ENCODE results near the gene GRK1. TPM values are rescaled to one million over a fixed set of nuclear protein-coding genes. Genes with fewer than 3 reads are reported as not detected.

The GRK1 gene
- total RNA-seq, 4 donors from 2014 or later = not detected

DNA sequence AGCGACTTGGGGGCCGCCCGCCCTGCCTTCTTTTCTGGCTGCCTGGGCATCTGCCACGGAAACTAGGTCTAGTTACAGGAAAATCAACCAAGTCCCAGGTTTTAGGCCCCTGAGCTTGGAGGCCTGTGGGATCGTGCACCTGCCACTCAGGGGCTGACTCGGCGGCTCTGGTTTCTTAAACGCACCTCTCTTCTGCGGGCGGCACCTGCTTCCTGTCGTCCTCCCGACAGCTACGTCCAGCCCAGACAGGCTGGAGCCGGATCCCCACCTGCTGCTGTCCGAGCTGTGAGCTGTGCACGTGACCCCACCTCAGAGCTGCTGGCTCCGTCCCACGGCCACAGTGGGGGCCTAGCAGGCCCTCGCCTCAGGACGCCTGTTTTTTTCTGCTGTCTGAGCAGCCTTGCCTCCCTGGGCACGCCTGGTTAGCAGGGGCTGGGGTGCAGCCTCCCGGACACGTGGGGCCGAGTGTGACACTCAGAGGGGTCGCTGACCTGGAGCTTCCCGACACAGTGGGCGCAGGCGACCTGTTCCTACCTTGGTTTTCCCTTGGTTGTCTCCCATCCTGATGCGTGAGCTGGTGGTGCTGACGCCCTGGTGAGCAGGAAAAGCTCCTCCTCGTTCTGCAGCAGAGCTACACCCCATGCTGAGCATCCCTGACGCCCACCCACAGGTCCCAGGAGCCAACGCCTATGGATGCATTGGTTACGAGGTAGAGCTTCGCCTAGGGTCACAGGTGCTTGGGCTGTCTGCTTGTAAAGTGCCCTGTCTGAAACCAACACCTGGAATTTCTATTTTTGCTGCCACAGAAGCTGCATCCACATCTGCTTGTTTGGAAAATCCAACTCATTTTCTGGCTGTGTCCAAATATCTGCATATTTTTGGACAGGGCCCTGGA lies 109.5 kb downstream of the GRK1 start:
- Histone ChIP-seq H3K27ac (no peak overlapping the region), H3K4me3 (no peak overlapping the region), H3K36me3 (no peaks in the 10 kb centered on the region), H3K27me3 (peaks cover 27% of the 10 kb centered on the region), H3K4me1 (no peaks in the 10 kb centered on the region), H3K9me3 (no peaks in the 10 kb centered on the region)
- in situ Hi-C loops (cut with MboI; ENCODE audit: low pct_ligation_motif_present in 1 of 4, low pct_unique_long_range_greater_than_20kb in 1 of 4, low sequenced_read_pairs in 3 of 4) (no loop called here), intact Hi-C loops (cut with DNase I; ENCODE audit: low total_unique reads) (no loop called here)
- TF ChIP-seq POLR2A (IDR thresholded peaks at IDR 0.05) (no peak), EP300 (IDR thresholded peaks at IDR 0.05; ENCODE audit: low read depth) (no peak), POLR2AphosphoS5 (IDR thresholded peaks at IDR 0.05) (no peak)
- TF ChIP-seq, protein P1, sequence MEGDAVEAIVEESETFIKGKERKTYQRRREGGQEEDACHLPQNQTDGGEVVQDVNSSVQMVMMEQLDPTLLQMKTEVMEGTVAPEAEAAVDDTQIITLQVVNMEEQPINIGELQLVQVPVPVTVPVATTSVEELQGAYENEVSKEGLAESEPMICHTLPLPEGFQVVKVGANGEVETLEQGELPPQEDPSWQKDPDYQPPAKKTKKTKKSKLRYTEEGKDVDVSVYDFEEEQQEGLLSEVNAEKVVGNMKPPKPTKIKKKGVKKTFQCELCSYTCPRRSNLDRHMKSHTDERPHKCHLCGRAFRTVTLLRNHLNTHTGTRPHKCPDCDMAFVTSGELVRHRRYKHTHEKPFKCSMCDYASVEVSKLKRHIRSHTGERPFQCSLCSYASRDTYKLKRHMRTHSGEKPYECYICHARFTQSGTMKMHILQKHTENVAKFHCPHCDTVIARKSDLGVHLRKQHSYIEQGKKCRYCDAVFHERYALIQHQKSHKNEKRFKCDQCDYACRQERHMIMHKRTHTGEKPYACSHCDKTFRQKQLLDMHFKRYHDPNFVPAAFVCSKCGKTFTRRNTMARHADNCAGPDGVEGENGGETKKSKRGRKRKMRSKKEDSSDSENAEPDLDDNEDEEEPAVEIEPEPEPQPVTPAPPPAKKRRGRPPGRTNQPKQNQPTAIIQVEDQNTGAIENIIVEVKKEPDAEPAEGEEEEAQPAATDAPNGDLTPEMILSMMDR (IDR thresholded peaks at IDR 0.05) = no peak
- no peak for DNase-seq
- WGBS, 2 donors (ENCODE audit: low coverage in 1 of 2) = 72% methylated on average over 29 of the region's 35 CpGs; no CpG with 5 or more reads in 1 of the 2 donors

DNA sequence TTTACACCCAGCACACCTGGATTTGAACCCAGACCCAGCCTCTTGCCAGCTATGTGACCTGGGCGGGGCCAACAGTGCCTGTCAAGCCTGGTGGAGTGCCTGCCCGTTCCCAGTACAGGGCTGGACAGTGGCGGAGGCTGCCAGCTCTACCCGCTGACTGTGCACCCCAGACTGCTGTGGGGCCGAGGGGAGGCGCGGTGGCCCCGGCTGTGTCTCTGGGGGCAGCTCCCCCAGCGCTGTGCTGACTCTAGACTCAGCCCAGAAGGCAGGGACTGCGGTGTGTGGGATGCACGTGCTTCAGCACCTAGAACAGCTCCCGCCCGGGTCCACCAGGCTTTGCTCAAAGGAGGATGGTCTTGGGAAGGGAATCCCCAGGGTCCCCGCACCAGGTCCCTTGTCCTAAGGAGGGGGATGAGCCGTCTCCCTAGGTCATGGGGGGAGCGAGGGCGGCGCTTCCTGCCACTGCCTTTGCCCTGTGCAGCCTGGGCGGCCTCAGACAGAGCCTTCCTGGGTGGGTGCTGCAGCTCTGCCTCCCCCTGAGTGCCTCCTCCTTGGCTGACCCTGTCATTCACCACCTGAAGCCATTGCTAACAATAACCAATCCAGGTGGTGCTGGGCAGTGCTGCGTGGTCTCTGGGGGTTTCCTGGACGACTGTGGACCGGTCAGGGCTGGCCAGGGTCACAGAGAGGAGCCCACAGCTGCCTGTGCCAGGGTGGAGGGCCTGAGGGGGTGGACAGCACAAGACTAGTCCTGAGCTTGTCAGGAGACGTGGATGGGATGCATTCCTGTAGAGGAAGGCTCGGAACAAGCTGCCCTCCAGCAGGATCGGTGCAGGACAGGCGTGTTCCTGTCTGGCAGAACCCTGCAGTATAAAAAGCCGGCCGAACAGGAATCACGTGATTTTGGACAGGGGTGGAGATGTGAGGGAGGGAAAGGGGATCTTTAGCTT lies 110.6 kb downstream of the GRK1 start:
- no peaks in the 10 kb centered on the region for H3K9me3 ChIP-seq
- H3K4me1 ChIP-seq = no peaks in the 10 kb centered on the region
- in situ Hi-C loops (cut with MboI; ENCODE audit: low pct_ligation_motif_present in 1 of 4, low pct_unique_long_range_greater_than_20kb in 1 of 4, low sequenced_read_pairs in 3 of 4) = no loop called here
- TF ChIP-seq, protein P1 (IDR thresholded peaks at IDR 0.05) = no peak
- no peak for TF ChIP-seq POLR2A (IDR thresholded peaks at IDR 0.05)
- TF ChIP-seq POLR2AphosphoS5 (IDR thresholded peaks at IDR 0.05) = no peak
- no peak for TF ChIP-seq EP300 (IDR thresholded peaks at IDR 0.05; ENCODE audit: low read depth)
- no peaks in the 10 kb centered on the region for H3K36me3 ChIP-seq
- H3K4me3 ChIP-seq = no peak overlapping the region
- no peak for DNase-seq
- WGBS, 2 donors (ENCODE audit: low coverage in 1 of 2) = 38 to 40% methylated on average over 4 to 29 of the region's 29 CpGs
- H3K27me3 ChIP-seq = peaks cover 27% of the 10 kb centered on the region
- no peak overlapping the region for H3K27ac ChIP-seq
- intact Hi-C loops (cut with DNase I; ENCODE audit: low total_unique reads) = no loop called here

DNA sequence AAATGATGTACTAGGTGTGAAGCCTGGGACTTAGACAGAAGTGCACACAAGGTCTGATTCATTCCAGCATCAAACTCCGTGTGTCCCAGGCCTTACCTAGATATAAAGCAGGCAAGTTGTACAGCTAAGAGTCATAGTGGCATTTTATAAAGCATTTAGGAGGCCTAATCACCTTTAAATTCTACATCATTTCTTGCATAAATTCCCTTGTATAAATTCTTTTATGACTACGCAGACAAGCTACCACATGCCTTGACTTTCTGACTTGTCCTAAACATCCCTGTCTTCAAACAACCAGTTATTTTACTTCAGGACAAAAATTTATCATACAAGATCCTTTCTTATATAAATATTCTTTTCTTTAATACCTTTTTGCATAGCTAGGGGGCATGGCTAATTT lies 114.6 kb downstream of the GRK1 start:
- TF ChIP-seq, protein P1 (IDR thresholded peaks at IDR 0.05) = no peak
- TF ChIP-seq POLR2A (IDR thresholded peaks at IDR 0.05) (no peak), POLR2AphosphoS5 (IDR thresholded peaks at IDR 0.05) (no peak), EP300 (IDR thresholded peaks at IDR 0.05; ENCODE audit: low read depth) (no peak)
- in situ Hi-C loops (cut with MboI; ENCODE audit: low pct_ligation_motif_present in 1 of 4, low pct_unique_long_range_greater_than_20kb in 1 of 4, low sequenced_read_pairs in 3 of 4) = no loop called here
- no peaks in the 10 kb centered on the region for H3K9me3 ChIP-seq
- DNase-seq = no peak
- 68 to 100% methylated on average over 1 to 2 of the region's 2 CpGs for WGBS, 2 donors (ENCODE audit: low coverage in 1 of 2)
- H3K36me3 ChIP-seq = no peaks in the 10 kb centered on the region
- H3K4me3 ChIP-seq = no peak overlapping the region
- H3K27ac ChIP-seq = no peak overlapping the region
- intact Hi-C loops (cut with DNase I; ENCODE audit: low total_unique reads) = no loop called here
- peaks cover 0 to 6% (median 0%) of the 10 kb centered on the region in 4 donors for H3K4me1 ChIP-seq
- peaks cover 15% of the 10 kb centered on the region for H3K27me3 ChIP-seq

DNA sequence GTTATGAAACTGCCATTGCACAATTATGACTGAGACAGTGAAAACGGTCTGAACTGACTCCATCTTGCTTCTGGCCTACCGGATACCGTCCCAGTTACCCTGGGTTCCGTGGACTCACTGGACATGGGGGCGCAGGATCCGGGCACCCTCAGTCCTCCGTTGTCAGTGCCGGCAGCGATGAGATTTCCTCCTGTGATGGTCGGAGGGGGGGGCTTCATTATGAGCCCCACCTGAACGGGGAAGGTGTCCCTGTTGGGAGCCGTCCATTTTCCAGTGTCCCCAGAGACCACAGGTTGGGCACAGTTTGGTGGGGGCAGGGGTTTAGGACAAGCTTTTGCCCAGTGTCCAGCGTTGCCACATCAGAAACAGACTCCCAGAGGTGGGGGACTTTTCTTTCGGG lies 115.5 kb downstream of the GRK1 start:
- 81 to 86% methylated on average over 6 to 14 of the region's 14 CpGs for WGBS, 2 donors (ENCODE audit: low coverage in 1 of 2)
- H3K4me3 ChIP-seq = no peak overlapping the region
- no peaks in the 10 kb centered on the region for H3K9me3 ChIP-seq
- peaks cover 0 to 6% (median 0%) of the 10 kb centered on the region in 4 donors for H3K4me1 ChIP-seq
- intact Hi-C loops (cut with DNase I; ENCODE audit: low total_unique reads) = no loop called here
- TF ChIP-seq POLR2AphosphoS5 (IDR thresholded peaks at IDR 0.05) (no peak), POLR2A (IDR thresholded peaks at IDR 0.05) (no peak), EP300 (IDR thresholded peaks at IDR 0.05; ENCODE audit: low read depth) (no peak)
- TF ChIP-seq, protein P1 (IDR thresholded peaks at IDR 0.05) = no peak
- H3K36me3 ChIP-seq = no peaks in the 10 kb centered on the region
- no peak for DNase-seq
- no peak overlapping the region for H3K27ac ChIP-seq
- in situ Hi-C loops (cut with MboI; ENCODE audit: low pct_ligation_motif_present in 1 of 4, low pct_unique_long_range_greater_than_20kb in 1 of 4, low sequenced_read_pairs in 3 of 4) = no loop called here
- H3K27me3 ChIP-seq = peaks cover 6% of the 10 kb centered on the region
